Activated CD4-positive, alpha-beta T cell treated with anti-CD3 and anti-CD28 coated beads, Interleukin-2, Interleukin-4, amounts not matched to agents 100 ng/mL and 50 ng/mL, durations not matched to agents 16 hours and 8 hours (primary cell): ENCODE results near the gene UBE2QL1.

Source experiments
- DNase-seq: peaks from one replicate; pipeline ENCODE4 v3.0.0-alpha.2; 2020; ENCODE audit warnings: low spot score

Gene UBE2QL1

GRCh38 chr5:6448622-6449464, at the start of gene UBE2QL1:
Gene UBE2QL1, plus strand, starts transcription at chr5:6448859. Its CDS starts 35 bp downstream, at chr5:6448894.
- no peak for DNase-seq

- DNase-seq = no peak
Observed at GRCh38 chr5:6399980-6400910, 48.4 kb upstream of the UBE2QL1 start.

GRCh38 chr5:6401410-6401809, 47.2 kb upstream of the UBE2QL1 start:
- no peak for DNase-seq

- DNase-seq = no peak
Observed at GRCh38 chr5:6402939-6403338, 45.7 kb upstream of the UBE2QL1 start.

GRCh38 chr5:6403416-6403815, 45.2 kb upstream of the UBE2QL1 start:
- no peak for DNase-seq

- DNase-seq = no peak
Observed at GRCh38 chr5:6404129-6404528, 44.5 kb upstream of the UBE2QL1 start.

- DNase-seq = no peak
Observed at GRCh38 chr5:6405591-6405990, 43.1 kb upstream of the UBE2QL1 start.

- no peak for DNase-seq
Observed at GRCh38 chr5:6407558-6408259, 41.0 kb upstream of the UBE2QL1 start.

GRCh38 chr5:6408260-6408596, 40.4 kb upstream of the UBE2QL1 start:
- DNase-seq = no peak

GRCh38 chr5:6408627-6409446, 39.8 kb upstream of the UBE2QL1 start:
- no peak for DNase-seq

GRCh38 chr5:6410421-6410820, 38.2 kb upstream of the UBE2QL1 start:
- no peak for DNase-seq

GRCh38 chr5:6411141-6411540, 37.5 kb upstream of the UBE2QL1 start:
- no peak for DNase-seq

GRCh38 chr5:6412811-6413210, 35.8 kb upstream of the UBE2QL1 start:
- no peak for DNase-seq

- no peak for DNase-seq
Observed at GRCh38 chr5:6417657-6418056, 31.0 kb upstream of the UBE2QL1 start.

GRCh38 chr5:6418679-6419276, 29.9 kb upstream of the UBE2QL1 start:
- no peak for DNase-seq

- no peak for DNase-seq
Observed at GRCh38 chr5:6419340-6419852, 29.3 kb upstream of the UBE2QL1 start.

GRCh38 chr5:6423327-6424109, 25.1 kb upstream of the UBE2QL1 start:
- no peak for DNase-seq

GRCh38 chr5:6424110-6424659, 24.5 kb upstream of the UBE2QL1 start:
- DNase-seq = no peak

- DNase-seq = no peak
Observed at GRCh38 chr5:6424700-6425099, 24.0 kb upstream of the UBE2QL1 start.

- DNase-seq = no peak
Observed at GRCh38 chr5:6427694-6428093, 21.0 kb upstream of the UBE2QL1 start.
